Endothelial cell of umbilical vein (primary cell): Measurements from ENCODE around the gene MC1R. TPM values are rescaled to one million over a fixed set of nuclear protein-coding genes. Genes with fewer than 3 reads are reported as not detected.

Experiments used
- BruUV-seq: library from RNA; stranded (reverse); fragments of 400-500 nt; replicated peaks from 2 replicates; lab custom pipeline; 2021; lab: Mats Ljungman, UMichigan
- CTCF ChIA-PET: fragments of 300-600, 350-600 bp; sonication (Branson Sonifier 250); formaldehyde crosslinking; loops from one replicate; lab custom pipeline; 2021; ENCODE audit warnings: antibody characterized with exemption, inconsistent platforms; lab: Charles Lee
- POLR2A ChIA-PET: fragments of 300-600, 350-600 bp; sonication (Branson Sonifier 250); formaldehyde crosslinking; loops from one replicate; lab custom pipeline; 2021; ENCODE audit warnings: antibody characterized with exemption, inconsistent platforms; lab: Charles Lee
- DNase-seq: peaks from one replicate; pipeline ENCODE4 v3.0.0-alpha.2; 2011; ENCODE audit warnings: low read depth, low spot score
- FAIRE-seq: peaks from 2 replicates; lab custom pipeline; 2011; peaks lifted over from hg19 to GRCh38; lab: Jason Lieb, UNC
- H2AFZ ChIP-seq: 2 replicates; pipeline ENCODE4 v1.6.0; 2012; ENCODE audit warnings: low read depth, low read length, control low read depth, inconsistent platforms
- H3K27ac ChIP-seq: 2 replicates; pipeline ENCODE4 v1.5.1; 2011; ENCODE audit warnings: low read depth, mild to moderate bottlenecking, control low read depth, low read length, moderate library complexity; ENCODE audit not compliant: insufficient read depth
- H3K27me3 ChIP-seq, 2 experiments: 2 replicates each; pipeline versions ENCODE4 v1.6.0 to v1.6.1; 2011; ENCODE audit warnings: low read length in 2 of 2, mixed read lengths in 1 of 2; ENCODE audit not compliant: control insufficient read depth in 2 of 2, insufficient read depth in 2 of 2
- H3K36me3 ChIP-seq, 2 experiments: 2 replicates in 1 of 2; 3 replicates in 1 of 2; pipeline ENCODE4 v1.5.1; 2011; ENCODE audit warnings: low read length in 2 of 2, mild to moderate bottlenecking in 1 of 2, moderate library complexity in 1 of 2; ENCODE audit not compliant: control insufficient read depth in 2 of 2, insufficient read depth in 2 of 2; ENCODE audit errors: extremely low read depth in 1 of 2
- H3K4me1 ChIP-seq: 3 replicates; pipeline ENCODE4 v1.5.1; 2011; ENCODE audit warnings: mild to moderate bottlenecking, low read length; ENCODE audit not compliant: control insufficient read depth, insufficient read depth; ENCODE audit errors: extremely low read depth
- H3K4me2 ChIP-seq: 2 replicates; pipeline ENCODE4 v1.6.1; 2011; ENCODE audit warnings: low read length, control low read depth, mixed read lengths; ENCODE audit not compliant: insufficient read depth
- H3K4me3 ChIP-seq, 3 experiments: fragments of 200-600 bp in 1 of 3; sonication (generic), shearing (Covaris generic) in 1 of 3; replicated peaks in 1 of 3; 2 replicates each; pipeline ENCODE4 v1.5.1; 2011 to 2016; ENCODE audit warnings: control low read depth in 3 of 3, low read length in 3 of 3, mild to moderate bottlenecking in 2 of 3, inconsistent platforms in 1 of 3, low read depth in 1 of 3, moderate library complexity in 1 of 3; ENCODE audit not compliant: insufficient read depth in 1 of 3
- H3K79me2 ChIP-seq: 2 replicates; pipeline ENCODE4 v1.6.0; 2012; ENCODE audit warnings: low read length, inconsistent platforms; ENCODE audit not compliant: control insufficient read depth, insufficient read depth
- H3K9ac ChIP-seq: replicated peaks from 2 replicates; pipeline ENCODE3; 2011; ENCODE audit warnings: low read length, control low read depth; ENCODE audit not compliant: insufficient read depth; ENCODE audit errors: extremely low read depth
- H3K9me1 ChIP-seq: replicated peaks from 3 replicates; pipeline ENCODE4 v1.6.0; 2011; ENCODE audit warnings: mild to moderate bottlenecking, low read length; ENCODE audit not compliant: control insufficient read depth, insufficient read depth; ENCODE audit errors: extremely low read depth
- H3K9me3 ChIP-seq: replicated peaks from 2 replicates; pipeline ENCODE4 v1.5.1; 2012; ENCODE audit warnings: low read length, inconsistent platforms; ENCODE audit not compliant: control insufficient read depth, insufficient read depth
- H4K20me1 ChIP-seq: replicated peaks from 2 replicates; pipeline ENCODE3; 2011; ENCODE audit warnings: mild to moderate bottlenecking, low read length; ENCODE audit not compliant: control insufficient read depth, insufficient read depth; ENCODE audit errors: extremely low read depth
- CTCF ChIP-seq, 2 donors: IDR thresholded peaks; 1 replicate in 1 of 2; 2 replicates in 1 of 2; pipeline ENCODE4 v1.5.1; 2011; ENCODE audit warnings: low read length in 2 of 2, mild to moderate bottlenecking in 2 of 2, moderate library complexity in 2 of 2, control low read depth in 1 of 2, inconsistent platforms in 1 of 2, low read depth in 1 of 2; ENCODE audit not compliant: insufficient read depth in 1 of 2; ENCODE audit errors: extremely low read depth in 1 of 2
- EZH2 ChIP-seq: IDR thresholded peaks from 2 replicates; pipeline ENCODE4 v1.6.1; 2012; ENCODE audit warnings: borderline replicate concordance, low read depth, mild to moderate bottlenecking, moderate library complexity, low read length, inconsistent platforms; ENCODE audit not compliant: severe bottlenecking
- FOS ChIP-seq: IDR thresholded peaks from 2 replicates; pipeline ENCODE4 v1.6.1; 2011; ENCODE audit warnings: mild to moderate bottlenecking, low read length, moderate library complexity, borderline replicate concordance; ENCODE audit not compliant: insufficient read depth
- GATA2 ChIP-seq: IDR thresholded peaks from 2 replicates; pipeline ENCODE4 v1.7.0; 2011; ENCODE audit warnings: low read depth, mild to moderate bottlenecking, moderate library complexity, mixed read lengths, low read length; ENCODE audit not compliant: insufficient read length, insufficient read depth
- JUN ChIP-seq: IDR thresholded peaks from 2 replicates; pipeline ENCODE4 v1.6.1; 2011; ENCODE audit warnings: borderline replicate concordance, low read depth; ENCODE audit not compliant: insufficient read length, insufficient read depth
- MAX ChIP-seq: IDR thresholded peaks from 2 replicates; pipeline ENCODE4 v1.6.1; 2011; ENCODE audit not compliant: insufficient read depth, insufficient read length
- MYC ChIP-seq: IDR thresholded peaks from one replicate; pipeline ENCODE4 v1.6.1; 2011; ENCODE audit warnings: mild to moderate bottlenecking, low read depth, low read length
- POLR2A ChIP-seq: IDR thresholded peaks from 2 replicates; pipeline ENCODE4 v1.6.1; 2012; ENCODE audit warnings: low read depth, mild to moderate bottlenecking, control low read depth, low read length
- POLR2AphosphoS5 ChIP-seq: IDR thresholded peaks from 2 replicates; pipeline ENCODE4 v1.6.1; 2012; ENCODE audit warnings: low read depth, mild to moderate bottlenecking, control low read depth, low read length, moderate library complexity; ENCODE audit not compliant: insufficient read depth
- dilution Hi-C: fragments of 300-500 bp; cut with MboI; formaldehyde crosslinking; loops from one replicate; pipeline ENCODE4 v1.15.0; 2019; ENCODE audit warnings: low sequenced_read_pairs; ENCODE audit not compliant: extremely low pct_ligation_motif_present
- intact Hi-C: fragments of 100-400 bp; cut with micrococcal nuclease; formaldehyde crosslinking; loops from one replicate; pipeline ENCODE4 v1.10.0; 2022
- polyA plus RNA-seq, 4 experiments: library from polyadenylated mRNA; depleted of rRNA in 3 of 4; stranded (reverse) in 3 of 4; unstranded in 1 of 4; fragments of >200 nt; gene quantifications; 2 replicates each; pipeline versions ENCODE4 v1.2.1 to v1.2.3, GENCODE V29; 2011 to 2012; ENCODE audit warnings: missing spikeins in 1 of 4
- total RNA-seq: library from RNA; stranded (reverse); gene quantifications from 2 replicates; pipeline ENCODE4 v1.2.3, GENCODE V29; 2021

Gene MC1R
- total and polyA plus RNA-seq, 2 donors (not counting 3 experiments of a cell fraction or from before 2014, with no cell fraction given): 4.0 to 4.9 TPM

DNA sequence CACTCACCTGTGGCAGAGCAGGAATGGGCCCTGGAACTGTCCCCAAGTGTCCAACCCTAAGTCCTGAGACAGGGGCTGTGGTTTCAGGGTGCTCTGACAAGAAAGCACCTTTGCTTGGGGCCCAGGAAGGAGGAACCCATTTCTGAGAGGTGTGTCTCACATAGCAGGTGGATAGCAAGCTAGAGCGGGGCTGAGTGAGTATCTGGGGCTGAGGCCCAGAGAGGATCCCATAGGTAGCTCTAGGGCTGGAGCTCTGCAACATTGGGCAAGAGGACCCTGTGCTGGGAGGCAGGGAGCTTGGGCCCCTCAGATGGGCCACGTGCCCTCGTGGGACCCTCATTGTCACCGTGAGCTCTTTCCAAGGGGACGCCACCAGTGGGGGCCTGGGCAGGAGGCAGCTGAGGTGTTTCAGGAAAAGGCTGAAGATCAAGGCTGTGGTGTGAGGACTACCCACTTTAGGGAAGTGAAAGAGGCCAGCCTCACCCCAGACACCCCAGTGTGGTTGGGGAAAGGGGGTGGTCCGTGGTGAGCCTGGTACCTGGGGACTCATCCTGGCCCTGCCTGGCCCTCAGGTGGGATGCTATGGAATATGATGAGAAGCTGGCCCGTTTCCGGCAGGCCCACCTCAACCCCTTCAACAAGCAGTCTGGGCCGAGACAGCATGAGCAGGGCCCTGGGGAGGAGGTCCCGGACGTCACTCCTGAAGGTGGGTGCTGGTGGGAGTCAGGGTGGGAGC lies 35.2 kb downstream of the MC1R start:
- peaks cover 17% of the 10 kb centered on the region for H3K79me2 ChIP-seq
- H3K9me1 ChIP-seq: no peaks in the 10 kb centered on the region
- dilution Hi-C loops: no loop called here

More for the DNA sequence above, 35.2 kb downstream of the MC1R start:
- ChIA-PET POLR2A (interaction anchor here (1.2 kb wide), 1 partner anchor 31 kb away, joined by 3 read pairs; the partner anchor contains the start of gene TUBB3), CTCF (interaction anchor here (0.8 to 1.5 kb wide), 2 partner anchors 14 to 31 kb away, joined by 3 to 4 read pairs; partner anchors contain the start of gene TUBB3)
- no peaks in the 10 kb centered on the region for H3K27me3 ChIP-seq
- TF ChIP-seq POLR2AphosphoS5 (no peak), EZH2 (no peak), MYC (no peak), FOS (no peak), GATA2 (no peak), JUN (no peak), POLR2A (no peak), MAX (no peak), CTCF (IDR thresholded peaks at IDR 0.05; ENCODE audit: extremely low read depth in 1 of 2, insufficient read depth in 1 of 2, low read depth in 1 of 2, low read length in 2 of 2) (no peak)
- H3K4me1 ChIP-seq: peaks cover 4% of the 10 kb centered on the region
- no peak overlapping the region for H3K9ac ChIP-seq
- H2AFZ ChIP-seq: no peak overlapping the region
- H4K20me1 ChIP-seq: no peaks in the 10 kb centered on the region
- no peak for FAIRE-seq
- intact Hi-C loops: no loop called here
- BruUV-seq: no TSS peak
- H3K9me3 ChIP-seq: no peaks in the 10 kb centered on the region
- H3K36me3 ChIP-seq: peaks cover 0 to 22% of the 10 kb centered on the region in 2 experiments
- no peak overlapping the region for H3K4me3 ChIP-seq
- H3K27ac ChIP-seq: no peak overlapping the region
- no peak for DNase-seq
- H3K4me2 ChIP-seq: no peak overlapping the region
